MCF 10A (cell line): Measurements from ENCODE around the gene OR5M3. TPM values are rescaled to one million over a fixed set of nuclear protein-coding genes. Genes with fewer than 3 reads are reported as not detected.

Source experiments
- BruUV-seq: library from RNA; stranded (reverse); fragments of 400-500 nt; replicated peaks from 2 replicates; lab custom pipeline; 2021; lab: Mats Ljungman, UMichigan
- CTCF ChIA-PET: fragments of 300-600 bp; sonication (Branson Sonifier 250); formaldehyde crosslinking; extraction: SDS; loops from one replicate; lab custom pipeline; 2021; ENCODE audit warnings: antibody characterized with exemption, inconsistent platforms; lab: Yijun Ruan, JAX
- POLR2A ChIA-PET: fragments of 300-600, 350-650 bp; sonication (Branson Sonifier 250); formaldehyde crosslinking; extraction: SDS; loops from one replicate; lab custom pipeline; 2020; ENCODE audit warnings: antibody characterized with exemption, inconsistent platforms; lab: Yijun Ruan, JAX
- DNase-seq: peaks from one replicate; pipeline ENCODE4 v3.0.0-alpha.2; 2018; ENCODE audit not compliant: unreplicated experiment
- H3K27ac Mint-ChIP-seq: one replicate; pipeline ENCODE4 v1.8.0; 2022; ENCODE audit warnings: mild to moderate bottlenecking, low read depth, mixed read lengths; ENCODE audit not compliant: unreplicated experiment
- H3K27me3 Mint-ChIP-seq: one replicate; pipeline ENCODE4 v1.8.0; 2022; ENCODE audit warnings: mixed read lengths; ENCODE audit not compliant: insufficient read depth, unreplicated experiment
- H3K36me3 Mint-ChIP-seq: one replicate; pipeline ENCODE4 v1.8.0; 2022; ENCODE audit warnings: mild to moderate bottlenecking, moderate library complexity, mixed read lengths; ENCODE audit not compliant: insufficient read depth, unreplicated experiment
- H3K4me1 Mint-ChIP-seq: one replicate; pipeline ENCODE4 v1.8.0; 2022; ENCODE audit warnings: mixed read lengths; ENCODE audit not compliant: insufficient read depth, unreplicated experiment
- H3K4me3 Mint-ChIP-seq: one replicate; pipeline ENCODE4 v1.8.0; 2022; ENCODE audit warnings: mild to moderate bottlenecking, moderate library complexity, mixed read lengths; ENCODE audit not compliant: unreplicated experiment
- H3K9me3 Mint-ChIP-seq: one replicate; pipeline ENCODE4 v1.8.0; 2022; ENCODE audit warnings: mixed read lengths; ENCODE audit not compliant: unreplicated experiment
- intact Hi-C: fragments of 100-400 bp; cut with micrococcal nuclease; formaldehyde crosslinking; loops from 2 replicates; pipeline ENCODE4 v1.14.1; 2022
- total RNA-seq: library from RNA; stranded (reverse); gene quantifications from 2 replicates; pipeline ENCODE4 v1.2.3, GENCODE V29; 2022
- TF ChIP-seq, protein P1 (sequence below): fragments of 200-600 bp; IDR thresholded peaks from one replicate; pipeline ENCODE4 v1.8.0; 2022; ENCODE audit warnings: antibody characterized with exemption, mild to moderate bottlenecking; ENCODE audit not compliant: unreplicated experiment

The OR5M3 gene
- total RNA-seq, 1 experiment from 2014 or later: not detected

DNA sequence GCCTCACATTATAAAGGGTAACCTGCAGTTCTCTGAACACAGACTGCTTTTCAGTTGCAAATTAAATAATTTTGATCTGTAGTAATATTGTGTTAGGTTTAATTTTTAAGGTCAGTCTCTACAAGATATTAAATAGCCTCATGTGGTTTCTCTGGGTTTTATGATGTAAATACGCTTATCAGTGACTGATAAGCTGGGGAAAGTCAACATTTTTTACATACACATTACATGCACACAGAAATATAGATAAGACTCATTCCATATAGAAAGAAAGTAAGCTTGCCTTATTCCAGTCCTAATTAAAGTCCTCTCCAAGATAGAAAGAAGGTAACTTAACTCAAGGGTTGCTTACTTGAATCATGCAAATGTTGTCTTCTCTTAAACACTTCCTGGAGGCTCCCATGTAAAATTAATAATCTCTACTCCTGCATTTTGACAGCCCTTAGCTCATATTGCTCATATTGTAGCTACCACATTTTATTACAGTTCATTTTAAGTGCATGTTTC lies 1.6 kb upstream of the OR5M3 start:
- Mint-ChIP-seq H3K36me3 (no peaks in the 10 kb centered on the region), H3K4me1 (no peaks in the 10 kb centered on the region), H3K9me3 (peaks cover 6% of the 10 kb centered on the region), H3K27me3 (no peaks in the 10 kb centered on the region), H3K4me3 (no peak overlapping the region), H3K27ac (no peak overlapping the region)
- TF ChIP-seq, protein P1, sequence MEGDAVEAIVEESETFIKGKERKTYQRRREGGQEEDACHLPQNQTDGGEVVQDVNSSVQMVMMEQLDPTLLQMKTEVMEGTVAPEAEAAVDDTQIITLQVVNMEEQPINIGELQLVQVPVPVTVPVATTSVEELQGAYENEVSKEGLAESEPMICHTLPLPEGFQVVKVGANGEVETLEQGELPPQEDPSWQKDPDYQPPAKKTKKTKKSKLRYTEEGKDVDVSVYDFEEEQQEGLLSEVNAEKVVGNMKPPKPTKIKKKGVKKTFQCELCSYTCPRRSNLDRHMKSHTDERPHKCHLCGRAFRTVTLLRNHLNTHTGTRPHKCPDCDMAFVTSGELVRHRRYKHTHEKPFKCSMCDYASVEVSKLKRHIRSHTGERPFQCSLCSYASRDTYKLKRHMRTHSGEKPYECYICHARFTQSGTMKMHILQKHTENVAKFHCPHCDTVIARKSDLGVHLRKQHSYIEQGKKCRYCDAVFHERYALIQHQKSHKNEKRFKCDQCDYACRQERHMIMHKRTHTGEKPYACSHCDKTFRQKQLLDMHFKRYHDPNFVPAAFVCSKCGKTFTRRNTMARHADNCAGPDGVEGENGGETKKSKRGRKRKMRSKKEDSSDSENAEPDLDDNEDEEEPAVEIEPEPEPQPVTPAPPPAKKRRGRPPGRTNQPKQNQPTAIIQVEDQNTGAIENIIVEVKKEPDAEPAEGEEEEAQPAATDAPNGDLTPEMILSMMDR: no peak
- ChIA-PET POLR2A (no interaction called here), CTCF (no interaction called here)
- no TSS peak for BruUV-seq
- intact Hi-C loops: no loop called here
- DNase-seq: no peak

DNA sequence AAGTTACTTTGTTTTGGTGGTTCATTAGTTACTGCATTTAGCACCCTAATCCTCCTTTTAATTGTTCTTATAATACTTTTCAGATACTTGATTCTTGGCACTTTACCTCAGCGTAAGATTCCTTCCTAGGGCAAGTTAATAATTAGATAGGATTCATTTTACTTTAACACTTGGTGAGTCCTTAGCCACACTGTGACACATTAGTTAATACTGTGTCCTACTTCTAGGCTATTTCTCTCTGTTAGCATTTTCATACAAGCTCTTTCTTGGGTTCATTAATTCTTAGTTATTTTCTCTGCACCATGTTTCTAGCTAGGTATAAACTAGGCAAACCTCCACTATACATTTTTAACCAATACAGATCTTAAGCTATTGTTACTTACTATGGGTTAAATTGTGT lies 16.1 kb downstream of the OR5M3 start:
- intact Hi-C loops: no loop called here
- H3K9me3 Mint-ChIP-seq: peaks cover 15% of the 10 kb centered on the region
- POLR2A ChIA-PET: no interaction called here
- H3K4me3 Mint-ChIP-seq: no peak overlapping the region
- no peaks in the 10 kb centered on the region for H3K27me3 Mint-ChIP-seq
- TF ChIP-seq, protein P1: no peak
- DNase-seq: no peak
- H3K36me3 Mint-ChIP-seq: peaks cover 7% of the 10 kb centered on the region
- no TSS peak for BruUV-seq
- H3K4me1 Mint-ChIP-seq: no peaks in the 10 kb centered on the region
- CTCF ChIA-PET: no interaction called here
- no peak overlapping the region for H3K27ac Mint-ChIP-seq

DNA sequence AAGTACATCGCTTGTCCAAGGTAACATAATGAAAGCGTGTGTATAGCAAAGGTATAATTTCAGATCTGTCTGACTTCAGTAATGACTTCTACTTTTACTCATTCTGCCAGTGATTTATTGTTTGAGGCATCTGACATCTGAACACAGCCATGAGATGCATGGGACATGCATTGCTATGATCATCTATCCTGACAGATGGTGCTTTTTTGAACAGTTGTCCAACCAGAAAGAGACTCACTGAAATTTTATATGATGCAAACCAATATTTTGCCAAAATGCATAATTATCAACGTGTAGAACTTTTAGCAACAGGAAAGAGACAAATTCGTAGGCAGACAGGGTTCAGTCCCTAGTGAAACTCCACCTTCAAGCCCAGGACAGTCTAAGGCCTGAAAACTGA lies 19.6 kb downstream of the OR5M3 start:
- peaks cover 6% of the 10 kb centered on the region for H3K36me3 Mint-ChIP-seq
- BruUV-seq: no TSS peak
- H3K27me3 Mint-ChIP-seq: no peaks in the 10 kb centered on the region
- intact Hi-C loops: no loop called here
- peaks cover 20% of the 10 kb centered on the region for H3K9me3 Mint-ChIP-seq
- H3K4me1 Mint-ChIP-seq: no peaks in the 10 kb centered on the region
- no peak overlapping the region for H3K4me3 Mint-ChIP-seq
- no peak for DNase-seq
- no peak overlapping the region for H3K27ac Mint-ChIP-seq
- ChIA-PET CTCF (no interaction called here), POLR2A (no interaction called here)
- TF ChIP-seq, protein P1: no peak

Other genes with a start within 250 kb of the OR5M3 start
- gene OR5T2, start 239.1 kb downstream of the OR5M3 start, total RNA-seq: not detected in 2 replicates
- not detected in 2 replicates for gene OR5T3, start 221.1 kb downstream of the OR5M3 start, total RNA-seq
- not detected in 2 replicates for gene OR5T1, start 199.2 kb downstream of the OR5M3 start, total RNA-seq
- gene OR8H1, start 181.1 kb downstream of the OR5M3 start, total RNA-seq: not detected in 2 replicates
- not detected in 2 replicates for gene OR8K3, start 158.2 kb downstream of the OR5M3 start, total RNA-seq
- gene OR8K1, start 127.3 kb downstream of the OR5M3 start, total RNA-seq: not detected in 2 replicates
- gene OR8J1, start 119.1 kb downstream of the OR5M3 start, total RNA-seq: not detected in 2 replicates
- gene OR8U1, start 97.7 kb downstream of the OR5M3 start, total RNA-seq: not detected in 2 replicates
- gene OR5AL1, start 60.7 kb downstream of the OR5M3 start, total RNA-seq: not detected in 2 replicates
- not detected in 2 replicates for gene OR5M8, start 18.0 kb upstream of the OR5M3 start, total RNA-seq
- not detected in 2 replicates for gene OR5M11, start 69.9 kb upstream of the OR5M3 start, total RNA-seq
- not detected in 2 replicates for gene OR5M10, start 104.4 kb upstream of the OR5M3 start, total RNA-seq
- not detected in 2 replicates for gene OR5M1, start 141.5 kb upstream of the OR5M3 start, total RNA-seq
- gene OR5AP2, start 169.1 kb upstream of the OR5M3 start, total RNA-seq: not detected in 2 replicates
- gene OR5AR1, start 190.3 kb upstream of the OR5M3 start, total RNA-seq: not detected in 2 replicates
- not detected in 2 replicates for gene OR9G1, start 225.7 kb upstream of the OR5M3 start, total RNA-seq